K562 (cell line): Measurements from ENCODE around the gene CNOT6L. TPM values are rescaled to one million over a fixed set of nuclear protein-coding genes. Genes with fewer than 3 reads are reported as not detected.
A peak's percentile ranks its signal among the peaks of the same experiment; 100 is the strongest.

ENCODE experiments used
- C11orf30 ChIP-seq: fragments of 450-650 bp; IDR thresholded peaks from 2 replicates; pipeline ENCODE4 v1.6.1; 2016; ENCODE audit warnings: low read depth, mild to moderate bottlenecking
- JUN ChIP-seq, 2 experiments: sonication (generic) in 1 of 2; formaldehyde crosslinking in 1 of 2; IDR thresholded peaks; 2 replicates each; pipeline versions ENCODE4 v1.6.1 to v1.8.0; 2012 to 2022; ENCODE audit warnings: borderline replicate concordance in 2 of 2, mild to moderate bottlenecking in 2 of 2, improper control_type of control experiment in 1 of 2, low read depth in 1 of 2, low read length in 1 of 2, missing genetic modification reagents in 1 of 2
- MCM5 ChIP-seq: fragments of 450-650 bp; IDR thresholded peaks from 2 replicates; pipeline ENCODE4 v1.6.1; 2016; ENCODE audit warnings: low read depth
- POLR2H ChIP-seq: IDR thresholded peaks from 2 replicates; pipeline ENCODE4 v1.6.1; 2016; ENCODE audit warnings: missing genetic modification characterization, low read depth, mild to moderate bottlenecking, control low read depth, missing compliant biosample characterization, moderate library complexity
- ZBTB40 ChIP-seq, 2 experiments: fragments of 450-650 bp in 1 of 2; sonication (generic) in 1 of 2; formaldehyde crosslinking in 1 of 2; IDR thresholded peaks; 2 replicates each; pipeline versions ENCODE4 v1.7.1 to v1.9.0; 2016 to 2022; ENCODE audit warnings: inconsistent platforms in 1 of 2, mild to moderate bottlenecking in 1 of 2, missing genetic modification reagents in 1 of 2
- polyA plus RNA-seq, 8 experiments: library from polyadenylated mRNA; depleted of rRNA in 4 of 8; stranded (reverse) in 5 of 8; unstranded in 3 of 8; fragments of >200 nt; fragmentation: Nextera tagmentation in 2 of 8; fragmentation: Illumina TruSeq in 1 of 8; extraction: Ambion mirVana in 2 of 8; extraction: Trizol in 1 of 8; gene quantifications; 2 replicates each; pipeline versions ENCODE4 v1.2.1 to v1.2.3, GENCODE V29; 2011 to 2014; ENCODE audit warnings: inconsistent platforms in 1 of 8, missing spikeins in 1 of 8
- total RNA-seq, 7 experiments: library from RNA; depleted of rRNA in 6 of 7; stranded (reverse); fragments of >200 nt in 6 of 7; fragmentation: Illumina TruSeq in 2 of 7; extraction: Trizol in 2 of 7; gene quantifications; 2 replicates each; pipeline versions ENCODE4 v1.2.1 to v1.2.3, GENCODE V29; 2011 to 2021; ENCODE audit warnings: low replicate concordance in 1 of 7

CNOT6L gene
- total and polyA plus RNA-seq, 9 of the 15 experiments (the other 6 are each of a cell fraction or from before 2014, with no cell fraction given), result 3.7 to 27.9 (median 6.5) TPM

DNA sequence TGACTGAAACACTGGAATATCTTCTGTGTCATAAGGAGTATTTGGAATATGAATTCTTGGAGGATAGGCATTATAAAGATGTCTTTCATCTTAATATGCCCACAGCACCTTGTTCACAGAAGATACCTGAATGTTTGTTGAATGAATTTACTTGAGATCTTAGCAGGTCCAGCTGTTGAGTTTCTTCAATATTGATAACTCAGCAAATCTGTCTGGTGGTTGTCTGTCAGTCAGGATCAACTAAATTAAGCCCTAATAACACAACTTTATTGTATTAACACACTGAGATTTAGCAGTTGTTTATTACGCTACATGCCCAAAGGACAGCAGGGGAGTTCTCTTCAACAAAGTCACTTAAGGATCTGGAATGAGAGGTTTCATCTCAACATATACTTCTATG lies 106.5 kb downstream of the CNOT6L start (continued):
- TF ChIP-seq JUN (IDR thresholded peaks at IDR 0.05; ENCODE audit: borderline replicate concordance, low read depth, low read length), result no peak
- TF ChIP-seq JUN (CRISPR knock-in tag; IDR thresholded peaks at IDR 0.05; ENCODE audit: borderline replicate concordance), result no peak
- no peak for TF ChIP-seq MCM5
- no peak for TF ChIP-seq ZBTB40 (IDR thresholded peaks at IDR 0.05)
- TF ChIP-seq ZBTB40 (CRISPR knock-in tag; IDR thresholded peaks at IDR 0.05), result no peak
- peak; percentile 72 for TF ChIP-seq C11orf30
- no peak for TF ChIP-seq POLR2H (tag)
- TF ChIP-seq, all 486 proteins: peak for 5
